AG10803 (cell line): ENCODE data around the gene SLC25A41.

Experiments
- DNase-seq: peaks from one replicate; pipeline ENCODE4 v3.0.0; 2010; ENCODE audit warnings: low read depth
- H3K4me3 ChIP-seq: 2 replicates; pipeline ENCODE4 v1.5.1; 2011; ENCODE audit warnings: mild to moderate bottlenecking, low read length, control low read depth
- CTCF ChIP-seq: conservative IDR thresholded peaks from 2 replicates; pipeline ENCODE4 v1.5.1; 2011; ENCODE audit warnings: mild to moderate bottlenecking, low read length, control low read depth, inconsistent platforms

SLC25A41 gene

GRCh38 chr19:6470173-6470572 lies 36.6 kb upstream of the SLC25A41 start:
- no peak overlapping the region for H3K4me3 ChIP-seq
- DNase-seq = no peak
- TF ChIP-seq CTCF = no peak

- H3K4me3 ChIP-seq = no peak overlapping the region
- TF ChIP-seq CTCF = no peak
- DNase-seq = no peak
Measured at GRCh38 chr19:6467384-6467783, 33.8 kb upstream of the SLC25A41 start.

- H3K4me3 ChIP-seq = no peak overlapping the region
- DNase-seq = no peak
- TF ChIP-seq CTCF = no peak
Measured at GRCh38 chr19:6466526-6467248, 33.1 kb upstream of the SLC25A41 start.

- DNase-seq = no peak
- H3K4me3 ChIP-seq = no peak overlapping the region
- no peak for TF ChIP-seq CTCF
Measured at GRCh38 chr19:6465663-6466062, 32.1 kb upstream of the SLC25A41 start.

GRCh38 chr19:6465006-6465405 lies 31.4 kb upstream of the SLC25A41 start:
- no peak for TF ChIP-seq CTCF
- H3K4me3 ChIP-seq = no peak overlapping the region
- DNase-seq = no peak

GRCh38 chr19:6464070-6464873 lies 30.7 kb upstream of the SLC25A41 start, which contains the start of gene CRB3:
Gene CRB3 (plus strand): TSS chr19:6464271. CDS start chr19:6464702, 431 bp downstream.
- no peak for DNase-seq
- TF ChIP-seq CTCF = no peak
- no peak within 1 kb of the TSS for H3K4me3 ChIP-seq
